IPS-11a (cell line): ENCODE data around the gene SPAG16.

Source experiments
- H3K4me3 ChIP-seq: one replicate; pipeline ENCODE4 v1.5.1; 2013; ENCODE audit warnings: low read depth, low read length, control low read depth

SPAG16 gene

GRCh38 chr2:213787869-213788268 lies 503.6 kb downstream of the SPAG16 start:
- no peak overlapping the region for H3K4me3 ChIP-seq

DNA sequence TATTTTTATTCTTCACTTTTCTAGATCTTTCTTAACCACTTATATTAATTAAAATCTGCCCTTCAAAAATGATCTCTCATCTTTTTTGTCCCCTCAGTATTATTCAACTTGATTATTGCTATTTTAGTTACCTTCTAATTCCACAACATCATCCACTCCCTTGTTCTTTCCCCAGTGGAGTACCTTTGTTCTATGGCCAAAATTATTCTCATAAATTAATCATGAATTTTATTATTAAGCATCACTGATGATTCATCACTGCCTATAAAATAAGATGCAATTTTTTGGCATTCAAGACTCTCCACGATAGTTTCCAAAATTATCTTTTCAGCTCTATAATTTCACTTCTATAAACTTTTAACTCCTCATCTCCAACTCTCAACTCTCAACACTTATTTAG lies 505.7 kb downstream of the SPAG16 start:
- H3K4me3 ChIP-seq, result no peak overlapping the region

DNA sequence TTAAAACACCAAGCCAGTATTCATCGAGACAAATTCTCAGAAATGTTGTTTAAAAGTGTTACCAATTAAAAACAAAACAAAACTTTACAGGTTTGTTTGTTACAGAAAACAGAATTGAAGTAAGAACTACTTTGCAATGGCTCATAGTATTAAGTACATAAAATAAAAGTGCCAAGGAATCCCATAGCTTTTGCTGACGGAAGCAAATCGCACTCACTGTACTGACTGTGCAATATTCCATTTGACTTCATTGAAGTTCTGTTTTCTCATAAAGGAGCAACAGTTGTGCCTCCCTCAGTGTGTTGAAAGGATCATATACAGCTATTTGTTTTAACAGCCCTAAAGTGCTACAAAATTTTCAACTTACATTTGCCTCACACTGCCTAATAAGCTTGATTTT lies 507.8 kb downstream of the SPAG16 start:
- H3K4me3 ChIP-seq, result no peak overlapping the region

- no peak overlapping the region for H3K4me3 ChIP-seq
Measured at GRCh38 chr2:213806125-213806726, 522.0 kb downstream of the SPAG16 start.

DNA sequence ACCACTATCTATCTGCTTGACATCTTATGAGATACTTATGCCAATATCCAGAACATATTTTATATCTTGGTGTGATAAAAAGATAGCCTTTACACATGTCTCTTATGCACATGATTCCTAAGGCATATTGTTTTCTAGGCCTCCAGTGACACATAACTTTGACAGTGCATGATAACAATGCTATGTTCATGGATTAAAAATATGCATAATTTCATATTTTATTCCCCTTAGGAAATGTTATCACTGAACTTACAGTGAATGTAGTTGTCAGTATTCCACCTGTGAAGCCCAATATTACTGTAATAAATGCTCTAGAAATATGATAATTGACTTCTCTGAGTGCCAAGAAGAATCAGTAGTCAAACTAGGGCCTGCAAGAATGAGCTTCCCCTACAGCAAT lies 532.3 kb downstream of the SPAG16 start:
- H3K4me3 ChIP-seq, result no peak overlapping the region

GRCh38 chr2:213818436-213818835 lies 534.2 kb downstream of the SPAG16 start:
- H3K4me3 ChIP-seq, result no peak overlapping the region

DNA sequence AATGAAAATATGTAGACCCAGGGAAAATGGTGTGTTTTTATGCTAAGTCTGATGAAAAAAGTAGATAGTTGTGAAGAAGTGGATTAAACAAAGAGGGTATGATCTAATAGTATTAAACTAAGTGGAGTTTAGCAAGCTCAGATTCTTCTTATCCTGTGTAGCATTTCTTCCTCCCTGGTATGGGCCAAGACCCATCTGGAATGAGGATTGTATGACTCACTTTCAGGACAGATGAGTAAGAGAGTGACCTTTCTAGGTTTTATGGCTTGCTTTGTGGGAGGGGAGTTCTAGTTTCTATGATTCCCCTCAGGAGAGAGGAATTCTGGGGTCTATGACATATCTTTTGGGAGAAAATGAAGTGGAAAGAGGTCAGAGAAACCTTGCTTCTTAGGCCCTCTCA lies 550.1 kb downstream of the SPAG16 start:
- H3K4me3 ChIP-seq, result no peak overlapping the region

- H3K4me3 ChIP-seq, result no peak overlapping the region
Measured at GRCh38 chr2:213834746-213835145, 550.5 kb downstream of the SPAG16 start.

DNA sequence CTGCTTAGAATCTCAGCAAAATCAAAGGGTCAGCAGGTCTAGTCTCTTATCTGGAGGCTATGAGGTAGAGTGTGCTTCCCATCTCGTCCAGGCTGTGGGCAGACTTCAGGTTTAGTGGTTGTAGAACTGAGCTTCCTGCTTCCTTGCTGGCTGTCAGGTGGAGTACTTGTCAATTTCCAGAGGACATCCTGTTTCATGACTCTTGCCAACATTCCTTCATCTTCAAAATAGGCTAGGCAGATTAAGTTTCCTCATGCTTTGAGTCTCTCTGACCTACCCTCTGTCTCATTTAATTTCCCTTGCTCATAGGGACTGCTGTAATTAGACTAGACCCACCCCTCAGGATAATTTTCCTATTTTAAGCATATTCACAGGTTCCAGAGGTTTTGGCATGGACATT lies 562.6 kb downstream of the SPAG16 start:
- no peak overlapping the region for H3K4me3 ChIP-seq

GRCh38 chr2:213847316-213847715 lies 563.1 kb downstream of the SPAG16 start:
- no peak overlapping the region for H3K4me3 ChIP-seq

GRCh38 chr2:213848631-213849030 lies 564.4 kb downstream of the SPAG16 start:
- no peak overlapping the region for H3K4me3 ChIP-seq

GRCh38 chr2:213861638-213862037 lies 577.4 kb downstream of the SPAG16 start:
- H3K4me3 ChIP-seq, result no peak overlapping the region

DNA sequence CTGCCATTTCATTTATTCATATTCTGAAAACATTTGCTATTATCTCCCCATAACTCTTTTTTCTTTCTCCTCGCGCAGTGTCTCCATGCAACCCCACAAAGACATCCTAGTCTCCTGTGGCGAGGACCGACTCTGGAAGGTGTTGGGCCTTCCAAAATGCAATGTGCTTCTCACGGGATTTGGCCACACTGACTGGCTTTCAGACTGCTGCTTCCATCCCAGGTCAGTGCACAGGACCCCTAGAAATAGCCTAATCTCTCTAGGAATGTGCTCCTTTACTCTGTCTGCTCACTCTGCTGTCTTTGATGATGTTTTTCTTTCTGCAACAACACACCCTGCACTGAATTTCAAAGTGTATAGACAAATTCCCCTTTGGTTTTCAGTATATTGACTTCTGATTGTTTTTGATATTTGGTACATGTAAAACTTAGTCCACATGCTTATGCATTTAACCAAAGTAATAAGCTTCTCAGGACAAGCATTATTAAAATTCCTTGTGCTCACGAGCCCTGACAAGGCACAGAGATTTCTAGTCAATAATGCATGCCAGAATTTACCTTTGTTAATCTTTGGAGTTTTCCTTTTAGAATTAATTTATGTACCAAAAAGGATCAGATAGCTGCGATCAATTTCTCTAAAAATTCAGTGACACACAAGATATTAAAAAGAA lies 578.3 kb downstream of the SPAG16 start:
- H3K4me3 ChIP-seq, result no peak overlapping the region

DNA sequence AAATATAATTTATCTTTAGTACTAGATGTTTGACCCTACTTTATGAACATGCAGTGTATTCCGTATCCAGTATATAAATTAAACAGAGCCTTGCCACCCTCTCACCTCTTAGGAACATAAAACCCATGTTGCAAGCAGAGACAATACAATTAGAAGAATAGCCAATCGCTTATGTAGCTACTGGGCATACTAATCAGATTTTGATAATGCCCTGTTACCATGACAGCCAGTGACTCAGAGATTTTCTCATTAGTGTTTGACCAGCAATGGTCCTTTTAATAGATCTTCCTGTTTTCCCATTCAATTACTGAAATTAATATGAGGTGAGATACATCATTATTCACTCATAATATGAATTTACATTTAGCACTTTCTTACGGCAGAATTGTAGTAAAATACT lies 579.3 kb downstream of the SPAG16 start:
- no peak overlapping the region for H3K4me3 ChIP-seq

- H3K4me3 ChIP-seq, result no peak overlapping the region
Measured at GRCh38 chr2:213868526-213868925, 584.3 kb downstream of the SPAG16 start.

DNA sequence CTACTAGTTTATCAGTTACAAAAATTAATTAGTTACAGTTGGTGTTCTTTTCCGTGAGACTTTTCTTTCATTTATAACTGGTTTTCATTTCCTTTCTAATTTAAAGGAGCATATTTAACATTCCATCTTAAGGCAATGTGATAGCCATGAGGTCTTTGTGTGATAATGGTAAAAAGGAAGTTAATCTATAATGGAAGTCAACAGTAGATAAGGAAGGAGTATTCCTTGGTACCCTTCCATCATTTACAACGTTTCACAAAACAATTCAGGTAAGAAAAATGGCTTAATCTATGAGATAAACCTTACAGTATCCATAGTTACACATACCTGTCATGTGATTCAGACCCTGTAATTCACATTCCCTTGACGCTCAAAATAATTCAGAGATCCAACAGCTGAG lies 601.2 kb downstream of the SPAG16 start:
- no peak overlapping the region for H3K4me3 ChIP-seq

- H3K4me3 ChIP-seq, result no peak overlapping the region
Measured at GRCh38 chr2:213914510-213914909, 630.2 kb downstream of the SPAG16 start.

DNA sequence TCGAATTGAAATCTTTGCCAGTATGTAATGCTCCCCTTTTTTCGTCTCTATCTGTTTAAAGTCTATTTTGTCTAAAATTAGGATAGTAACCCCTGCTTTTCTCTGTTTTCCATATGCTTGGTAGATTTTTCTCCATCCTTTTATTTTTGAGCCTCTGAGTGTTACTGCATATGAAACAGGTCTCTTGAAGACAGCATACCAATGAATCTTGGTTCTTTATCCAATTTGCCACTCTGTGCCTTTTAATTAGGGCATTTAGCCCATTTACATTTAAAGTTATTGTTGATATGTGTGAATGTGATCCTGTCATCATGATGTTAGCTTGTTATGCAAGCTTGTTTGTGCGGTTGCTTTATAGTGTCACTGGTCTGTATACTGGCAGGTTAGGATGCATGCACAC lies 635.8 kb downstream of the SPAG16 start:
- no peak overlapping the region for H3K4me3 ChIP-seq

GRCh38 chr2:213923543-213923942 lies 639.3 kb downstream of the SPAG16 start:
- H3K4me3 ChIP-seq, result no peak overlapping the region

DNA sequence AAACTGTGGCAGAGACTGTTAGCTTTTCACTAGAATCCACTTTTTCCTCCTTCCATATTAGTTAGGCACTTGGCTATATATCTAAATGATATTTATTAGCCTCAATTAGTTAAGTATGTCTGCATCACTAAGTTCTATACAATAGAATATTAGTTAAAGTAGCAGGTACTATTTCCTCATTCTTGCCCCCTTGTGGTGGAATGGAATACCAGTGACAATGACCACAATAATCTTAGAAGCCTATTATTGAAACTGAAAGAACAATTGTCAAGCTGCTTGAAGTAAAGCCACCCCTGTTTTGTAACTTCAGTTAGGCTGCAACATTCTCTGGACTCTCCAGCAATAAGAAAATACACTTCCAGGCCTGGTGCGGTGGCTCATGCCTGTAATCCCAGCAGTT lies 650.3 kb downstream of the SPAG16 start:
- no peak overlapping the region for H3K4me3 ChIP-seq

- no peak overlapping the region for H3K4me3 ChIP-seq
Measured at GRCh38 chr2:213958086-213958485, 673.8 kb downstream of the SPAG16 start.

DNA sequence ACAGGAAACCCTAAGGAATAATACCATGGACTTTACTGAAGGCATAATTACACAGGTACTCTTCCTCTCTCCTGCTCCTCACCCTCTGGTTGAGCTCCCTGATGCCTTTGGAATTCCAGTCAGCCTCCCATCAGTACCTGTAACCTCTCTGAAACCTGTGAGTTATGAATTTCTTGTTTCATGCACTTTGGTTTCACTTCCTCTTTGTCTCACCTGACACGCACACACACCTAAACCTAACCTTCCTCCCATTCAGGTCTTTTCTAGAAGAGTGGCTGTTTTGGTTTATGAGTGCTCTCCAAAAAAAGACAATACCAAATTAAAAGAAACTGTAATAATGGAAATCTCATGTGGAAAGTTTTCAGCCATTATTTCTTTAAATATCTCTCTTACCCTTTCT lies 675.3 kb downstream of the SPAG16 start:
- no peak overlapping the region for H3K4me3 ChIP-seq

- no peak overlapping the region for H3K4me3 ChIP-seq
Measured at GRCh38 chr2:213971536-213971935, 687.3 kb downstream of the SPAG16 start.
